GM18498 (cell line): ENCODE results near the gene KAT8.

Source experiments
- ATAC-seq: cut with Tn5 transposase; IDR thresholded peaks from one replicate; pipeline ENCODE4 v1.9.1; 2021; ENCODE audit warnings: mild to moderate bottlenecking, moderate library complexity; ENCODE audit not compliant: unreplicated experiment

Gene KAT8

GRCh38 chr16:31117384-31118222 is at the start of gene KAT8:
KAT8 (plus strand) TSS chr16:31117664; CDS start chr16:31117682, 18 bp downstream.
- peak; percentile 93 for ATAC-seq

GRCh38 chr16:31071861-31072260 is 45.6 kb upstream of the KAT8 start:
- no peak for ATAC-seq

GRCh38 chr16:31072540-31073141 is 44.8 kb upstream of the KAT8 start:
- ATAC-seq: peak; percentile 4

DNA sequence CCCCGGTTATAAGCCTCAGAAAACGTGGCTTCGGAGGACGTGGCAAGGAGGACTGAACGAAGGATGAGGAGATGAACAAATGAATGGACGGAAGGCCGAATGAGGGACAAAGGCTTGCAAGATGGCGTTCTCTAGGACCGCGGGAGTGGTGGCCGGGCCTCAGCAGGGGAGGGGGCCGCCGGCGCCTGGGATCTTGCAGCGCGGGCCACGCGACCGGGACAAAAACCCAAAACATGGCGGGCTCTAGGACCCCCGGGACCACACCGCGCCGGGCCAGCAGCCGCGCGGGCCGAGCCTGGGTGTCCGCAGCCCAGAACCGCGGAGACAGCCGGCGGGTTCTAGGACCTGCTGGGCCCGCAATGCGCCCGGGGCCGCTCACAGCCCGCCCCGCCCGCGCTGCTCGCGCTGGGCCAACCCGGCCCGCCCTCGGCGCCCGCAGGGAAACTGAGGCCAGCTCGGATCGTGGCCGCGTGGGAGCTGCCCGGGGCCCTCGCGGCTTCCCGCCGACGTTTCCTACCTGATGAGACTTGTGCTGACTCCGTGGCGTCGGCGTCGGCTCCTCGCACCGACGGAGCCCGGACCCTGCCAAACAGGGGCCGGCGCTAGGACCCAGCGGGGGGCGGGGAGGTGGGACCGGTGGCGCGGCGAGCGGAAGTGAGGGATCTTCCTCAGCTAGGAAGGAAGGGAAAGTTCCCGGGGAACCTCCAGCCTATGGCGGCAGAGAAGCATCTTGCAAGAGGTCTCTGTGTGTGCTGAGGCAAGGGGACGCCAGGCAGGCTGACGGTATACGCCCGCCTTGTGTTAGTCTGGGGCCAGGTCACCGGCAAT is 44.1 kb upstream of the KAT8 start:
- ATAC-seq: peak; percentile 55

DNA sequence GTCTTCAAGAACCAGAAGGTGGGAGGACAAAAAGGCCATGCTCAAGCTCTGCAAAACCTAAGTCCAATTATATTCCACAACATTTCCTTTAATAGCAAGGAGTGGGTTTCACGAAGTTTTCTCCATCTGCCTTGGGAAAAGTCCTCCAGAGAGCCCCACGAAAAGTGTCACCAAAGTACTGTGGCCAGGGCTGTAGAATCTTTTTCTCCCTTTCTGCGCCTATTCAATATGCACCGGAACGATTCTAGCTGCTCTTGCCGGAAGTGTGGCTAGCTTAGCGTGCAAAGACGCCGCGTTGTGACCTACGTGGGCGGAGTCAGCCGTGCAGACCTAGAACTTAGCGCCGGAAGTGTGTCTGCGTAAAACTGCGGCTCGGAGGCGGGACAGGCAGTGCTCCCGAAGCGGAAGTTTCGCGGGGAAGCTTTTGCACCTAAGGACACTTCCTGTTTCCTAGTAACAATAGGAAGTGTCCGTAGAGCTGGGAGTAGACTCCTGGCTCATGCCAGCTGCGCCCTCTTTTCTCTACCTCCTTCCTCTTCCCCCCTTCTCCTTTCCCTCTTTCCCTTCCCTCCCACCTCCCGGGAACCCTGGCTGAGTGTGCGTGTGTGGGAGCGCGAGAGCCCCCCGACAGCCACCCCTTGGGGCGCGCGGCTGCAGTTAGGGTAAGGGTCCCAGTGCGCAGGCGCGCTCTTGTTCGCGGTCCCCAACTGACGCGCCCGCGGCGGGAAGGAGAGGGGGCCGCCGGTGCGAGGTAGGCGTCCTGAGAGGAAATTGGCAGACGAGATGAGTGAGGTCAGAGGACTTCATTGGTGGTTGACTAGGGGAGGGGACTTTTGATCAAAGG is 43.3 kb upstream of the KAT8 start, which contains the start of the genes ZNF646 and ZNF668:
Gene ZNF646, plus strand, starts transcription at position 453 of the 844 bp plus-strand sequence. CDS start 1,903 bp downstream, outside the sequence.
Gene ZNF668, minus strand, starts transcription at position 271 of the 844 bp plus-strand sequence. CDS start 9,781 bp downstream, outside the sequence.
- peak; percentile 68 for ATAC-seq

DNA sequence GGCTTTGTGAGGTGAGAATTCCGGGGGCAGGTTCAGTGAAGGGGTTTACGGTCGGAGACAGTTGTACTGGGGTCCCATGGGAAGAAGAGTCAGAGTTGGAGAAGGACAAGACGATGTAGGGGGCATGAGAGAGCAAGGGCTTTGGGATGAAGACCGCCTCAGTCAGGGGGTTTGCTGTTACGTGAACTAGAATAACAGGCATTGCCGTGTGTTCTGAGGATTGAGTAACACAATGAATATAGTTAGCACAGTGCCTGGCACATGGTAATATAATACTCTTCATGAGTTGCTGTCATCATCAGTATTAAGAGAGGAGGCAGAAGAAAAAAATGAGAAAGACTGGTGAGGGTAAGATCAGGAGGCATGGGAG is 42.7 kb upstream of the KAT8 start:
- no peak for ATAC-seq

GRCh38 chr16:31076319-31076718 is 41.1 kb upstream of the KAT8 start:
- ATAC-seq: no peak

DNA sequence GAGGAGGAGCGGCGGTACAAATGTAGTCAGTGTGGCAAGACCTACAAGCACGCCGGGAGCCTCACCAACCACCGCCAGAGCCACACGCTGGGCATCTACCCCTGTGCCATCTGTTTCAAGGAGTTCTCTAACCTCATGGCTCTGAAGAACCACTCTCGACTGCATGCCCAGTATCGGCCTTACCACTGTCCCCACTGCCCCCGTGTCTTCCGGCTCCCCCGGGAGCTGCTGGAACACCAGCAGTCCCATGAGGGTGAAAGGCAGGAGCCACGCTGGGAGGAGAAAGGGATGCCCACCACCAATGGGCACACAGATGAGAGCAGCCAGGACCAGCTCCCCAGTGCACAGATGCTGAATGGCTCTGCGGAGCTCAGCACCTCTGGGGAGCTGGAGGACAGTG is 40.4 kb upstream of the KAT8 start:
- ATAC-seq: no peak

- ATAC-seq: no peak
Observed at GRCh38 chr16:31077592-31078396, 39.7 kb upstream of the KAT8 start.

- ATAC-seq: no peak
Observed at GRCh38 chr16:31078597-31079341, 38.7 kb upstream of the KAT8 start.

- ATAC-seq: no peak
Observed at GRCh38 chr16:31079342-31079944, 38.0 kb upstream of the KAT8 start.

DNA sequence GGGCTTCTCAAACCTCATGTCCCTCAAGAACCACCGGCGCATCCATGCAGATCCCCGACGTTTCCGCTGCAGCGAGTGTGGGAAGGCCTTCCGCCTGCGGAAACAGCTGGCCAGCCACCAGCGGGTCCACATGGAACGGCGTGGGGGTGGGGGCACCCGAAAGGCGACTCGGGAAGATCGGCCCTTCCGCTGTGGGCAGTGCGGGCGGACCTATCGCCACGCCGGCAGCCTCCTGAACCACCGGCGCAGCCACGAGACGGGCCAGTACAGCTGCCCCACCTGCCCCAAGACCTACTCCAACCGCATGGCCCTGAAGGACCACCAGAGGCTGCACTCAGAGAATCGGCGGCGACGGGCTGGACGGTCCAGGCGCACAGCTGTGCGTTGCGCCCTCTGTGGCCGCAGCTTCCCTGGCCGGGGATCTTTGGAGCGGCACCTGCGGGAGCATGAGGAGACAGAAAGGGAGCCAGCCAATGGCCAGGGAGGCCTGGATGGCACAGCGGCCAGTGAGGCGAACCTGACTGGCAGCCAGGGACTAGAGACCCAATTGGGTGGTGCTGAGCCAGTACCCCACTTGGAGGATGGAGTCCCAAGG is 37.3 kb upstream of the KAT8 start:
- ATAC-seq: no peak

DNA sequence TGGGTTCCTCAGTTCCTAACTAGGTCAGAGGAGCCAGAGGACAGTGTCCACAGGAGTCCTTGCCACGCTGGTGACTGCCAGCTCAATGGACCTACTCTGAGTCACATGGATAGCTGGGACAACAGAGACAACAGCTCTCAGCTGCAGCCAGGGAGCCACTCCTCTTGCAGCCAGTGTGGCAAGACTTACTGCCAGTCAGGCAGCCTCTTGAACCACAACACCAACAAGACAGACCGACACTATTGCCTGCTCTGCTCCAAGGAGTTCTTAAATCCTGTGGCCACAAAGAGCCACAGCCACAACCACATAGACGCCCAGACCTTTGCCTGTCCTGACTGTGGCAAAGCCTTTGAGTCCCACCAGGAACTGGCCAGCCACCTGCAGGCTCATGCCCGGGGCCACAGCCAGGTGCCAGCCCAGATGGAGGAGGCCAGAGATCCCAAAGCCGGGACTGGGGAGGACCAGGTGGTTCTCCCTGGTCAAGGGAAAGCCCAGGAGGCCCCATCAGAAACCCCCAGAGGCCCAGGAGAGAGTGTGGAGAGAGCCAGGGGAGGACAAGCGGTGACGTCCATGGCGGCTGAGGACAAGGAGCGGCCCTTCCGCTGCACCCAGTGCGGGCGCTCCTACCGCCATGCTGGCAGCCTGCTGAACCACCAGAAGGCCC is 36.6 kb upstream of the KAT8 start:
- no peak for ATAC-seq

- ATAC-seq: no peak
Observed at GRCh38 chr16:31081428-31082351, 35.8 kb upstream of the KAT8 start.

- ATAC-seq: no peak
Observed at GRCh38 chr16:31082368-31083045, 35.0 kb upstream of the KAT8 start.

GRCh38 chr16:31083081-31083480 is 34.4 kb upstream of the KAT8 start:
- no peak for ATAC-seq
